OCI-LY7 (cell line): ENCODE measurements around the gene LSAMP.

ENCODE experiments used
- CTCF ChIP-seq: fragments of 200-600 bp; sonication (generic); conservative IDR thresholded peaks from 2 replicates; pipeline ENCODE4 v1.5.1; 2014; ENCODE audit warnings: mild to moderate bottlenecking, antibody characterized with exemption, low read length, moderate library complexity, mixed read lengths
- EZH2phosphoT487 ChIP-seq: fragments of 200-600 bp; sonication (generic); IDR thresholded peaks from 2 replicates; pipeline ENCODE4 v1.6.1; 2018; ENCODE audit warnings: low read depth, borderline replicate concordance, mild to moderate bottlenecking, mixed run types, antibody characterized with exemption, low read length, moderate library complexity, mixed read lengths

- TF ChIP-seq CTCF: no peak
- TF ChIP-seq EZH2phosphoT487: no peak
These were observed 501.7 kb downstream of the LSAMP start for GRCh38 chr3:115943579-115943978.
